OCI-LY7 (cell line): ENCODE measurements around the gene TOM1L2. TPM values are rescaled to one million over a fixed set of nuclear protein-coding genes. Genes with fewer than 3 reads are reported as not detected.

Experiments
- BruUV-seq: library from RNA; stranded (reverse); fragments of 400-500 nt; replicated peaks from 2 replicates; lab custom pipeline; 2021; lab: Mats Ljungman, UMichigan
- CTCF ChIA-PET: fragments of 300-600 bp; sonication (Branson Sonifier 250); formaldehyde crosslinking; loops from one replicate; lab custom pipeline; 2022; ENCODE audit warnings: antibody characterized with exemption; ENCODE audit not compliant: unreplicated experiment; lab: Charles Lee
- POLR2A ChIA-PET: fragments of 300-600 bp; sonication (Branson Sonifier 250); formaldehyde crosslinking; loops from one replicate; lab custom pipeline; 2022; ENCODE audit warnings: antibody characterized with exemption; lab: Charles Lee
- DNase-seq: peaks from one replicate; pipeline ENCODE4 v3.0.0-alpha.2; 2015; ENCODE audit warnings: low spot score
- H2AFZ ChIP-seq: fragments of 200-600 bp; sonication (generic), shearing (Covaris generic); 2 replicates; pipeline ENCODE4 v1.6.1; 2014; ENCODE audit warnings: mild to moderate bottlenecking, antibody characterized with exemption, low read length, moderate library complexity
- H3K27ac ChIP-seq: fragments of 200-600 bp; sonication (generic); 2 replicates; pipeline ENCODE4 v1.5.1; 2014; ENCODE audit warnings: mixed run types, low read depth, mild to moderate bottlenecking, moderate library complexity, low read length, inconsistent platforms; ENCODE audit not compliant: poor library complexity, severe bottlenecking
- H3K36me3 ChIP-seq: fragments of 200-600 bp; sonication (generic); 2 replicates; pipeline ENCODE4 v1.6.1; 2014; ENCODE audit warnings: mild to moderate bottlenecking, antibody characterized with exemption, low read length, moderate library complexity, mixed read lengths; ENCODE audit not compliant: insufficient read depth
- H3K4me1 ChIP-seq: fragments of 200-600 bp; sonication (generic); 2 replicates; pipeline ENCODE4 v1.5.1; 2014; ENCODE audit warnings: mild to moderate bottlenecking, low read length; ENCODE audit not compliant: insufficient read depth, poor library complexity, severe bottlenecking
- H3K4me2 ChIP-seq: fragments of 200-600 bp; sonication (generic); 2 replicates; pipeline ENCODE4 v1.6.1; 2014; ENCODE audit warnings: mild to moderate bottlenecking, low read length
- H3K4me3 ChIP-seq: fragments of 200-600 bp; sonication (generic); 2 replicates; pipeline ENCODE4 v1.5.1; 2014; ENCODE audit warnings: mild to moderate bottlenecking, low read depth, low read length; ENCODE audit not compliant: poor library complexity, severe bottlenecking
- H3K79me2 ChIP-seq: fragments of 200-600 bp; sonication (generic); 2 replicates; pipeline ENCODE4 v1.6.1; 2016; ENCODE audit warnings: low read depth, mild to moderate bottlenecking, low read length, moderate library complexity, mixed read lengths; ENCODE audit not compliant: insufficient read depth
- H3K9me2 ChIP-seq: fragments of 200-600 bp; sonication (generic); 2 replicates; pipeline ENCODE4 v1.6.1; 2016; ENCODE audit warnings: mild to moderate bottlenecking, low read length, mixed read lengths; ENCODE audit not compliant: insufficient read depth
- H3K9me3 ChIP-seq: fragments of 200-600 bp; sonication (generic); 2 replicates; pipeline ENCODE4 v1.6.1; 2014; ENCODE audit warnings: mild to moderate bottlenecking, mixed run types, low read length, mixed read lengths
- H4K20me1 ChIP-seq: fragments of 200-600 bp; sonication (generic); 2 replicates; pipeline ENCODE4 v1.6.1; 2014; ENCODE audit warnings: mild to moderate bottlenecking, antibody characterized with exemption, low read length, moderate library complexity, mixed read lengths; ENCODE audit not compliant: insufficient read depth
- CTCF ChIP-seq: fragments of 200-600 bp; sonication (generic); conservative IDR thresholded peaks from 2 replicates; pipeline ENCODE4 v1.5.1; 2014; ENCODE audit warnings: mild to moderate bottlenecking, antibody characterized with exemption, low read length, moderate library complexity, mixed read lengths
- EZH2phosphoT487 ChIP-seq: fragments of 200-600 bp; sonication (generic); IDR thresholded peaks from 2 replicates; pipeline ENCODE4 v1.6.1; 2018; ENCODE audit warnings: low read depth, borderline replicate concordance, mild to moderate bottlenecking, mixed run types, antibody characterized with exemption, low read length, moderate library complexity, mixed read lengths
- intact Hi-C: fragments of 100-400 bp; cut with micrococcal nuclease; formaldehyde crosslinking; loops from one replicate; pipeline ENCODE4 v1.10.0; 2022; ENCODE audit not compliant: unreplicated experiment
- total RNA-seq, 2 experiments: library from RNA; depleted of rRNA in 1 of 2; stranded (reverse); fragments of >200 nt in 1 of 2; shearing (Covaris generic) in 1 of 2; gene quantifications; 2 replicates each; pipeline ENCODE4 v1.2.3, GENCODE V29; 2014 to 2022

TOM1L2 gene
- total RNA-seq, 2 experiments from 2014 or later, result 4.9 to 14.3 TPM

GRCh38 chr17:17814162-17815061 lies 157.8 kb downstream of the TOM1L2 start:
- H3K27ac ChIP-seq, result no peak overlapping the region
- H3K4me2 ChIP-seq, result no peak overlapping the region
- H3K36me3 ChIP-seq, result peaks cover 88% of the 10 kb centered on the region
- ChIA-PET POLR2A (no interaction called here), CTCF (no interaction called here)
- H3K79me2 ChIP-seq, result no peaks in the 10 kb centered on the region
- H3K9me3 ChIP-seq, result no peaks in the 10 kb centered on the region
- no peak overlapping the region for H2AFZ ChIP-seq
- intact Hi-C loops, result no loop called here
- no peak overlapping the region for H3K4me3 ChIP-seq
- H3K9me2 ChIP-seq, result no peaks in the 10 kb centered on the region
- peaks cover 12% of the 10 kb centered on the region for H3K4me1 ChIP-seq
- BruUV-seq, result no TSS peak
- H4K20me1 ChIP-seq, result no peaks in the 10 kb centered on the region
- TF ChIP-seq CTCF, result no peak
- no peak for TF ChIP-seq EZH2phosphoT487
- no peak for DNase-seq

GRCh38 chr17:17813725-17814095 lies 158.5 kb downstream of the TOM1L2 start:
- CTCF ChIA-PET, result interaction anchor here (1.9 kb wide), 1 partner anchor 25 kb away, joined by 5 read pairs; no protein-coding TSS in a partner anchor
- Histone ChIP-seq H3K4me1 (peaks cover 18% of the 10 kb centered on the region), H3K36me3 (peaks cover 81% of the 10 kb centered on the region), H3K4me2 (no peak overlapping the region), H3K9me2 (no peaks in the 10 kb centered on the region), H4K20me1 (no peaks in the 10 kb centered on the region), H3K4me3 (no peak overlapping the region), H3K27ac (no peak overlapping the region), H3K9me3 (no peaks in the 10 kb centered on the region), H3K79me2 (no peaks in the 10 kb centered on the region), H2AFZ (no peak overlapping the region)
- DNase-seq, result no peak
- no TSS peak for BruUV-seq
- no peak for TF ChIP-seq CTCF
- TF ChIP-seq EZH2phosphoT487, result no peak
- intact Hi-C loops, result loop anchor here (2.0 kb wide), 2 partner anchors 105 to 131 kb away; no protein-coding TSS in a partner anchor
- POLR2A ChIA-PET, result no interaction called here
